Kasumi-1 (cell line): ENCODE data around the gene TMSB4X.
"Not testable (repeated sequence)": the region's sequence is repeated elsewhere in the genome, so short reads cannot be mapped to it uniquely, and the experiment has no call there.

Source experiments
- DNase-seq, 2 experiments: peaks; one replicate each; lab custom pipeline; 2025; lab: John Stamatoyannopoulos, UW

TMSB4X gene

GRCh38 chrX:12974796-12975669 is at the start of gene TMSB4X:
Gene TMSB4X (plus strand): TSS chrX:12975110.
- DNase-seq = peak; percentile 62 to 77

GRCh38 chrX:12929701-12930100 is 45.2 kb upstream of the TMSB4X start:
- DNase-seq = no peak

GRCh38 chrX:12930150-12930549 is 44.8 kb upstream of the TMSB4X start:
- DNase-seq = no peak

DNA sequence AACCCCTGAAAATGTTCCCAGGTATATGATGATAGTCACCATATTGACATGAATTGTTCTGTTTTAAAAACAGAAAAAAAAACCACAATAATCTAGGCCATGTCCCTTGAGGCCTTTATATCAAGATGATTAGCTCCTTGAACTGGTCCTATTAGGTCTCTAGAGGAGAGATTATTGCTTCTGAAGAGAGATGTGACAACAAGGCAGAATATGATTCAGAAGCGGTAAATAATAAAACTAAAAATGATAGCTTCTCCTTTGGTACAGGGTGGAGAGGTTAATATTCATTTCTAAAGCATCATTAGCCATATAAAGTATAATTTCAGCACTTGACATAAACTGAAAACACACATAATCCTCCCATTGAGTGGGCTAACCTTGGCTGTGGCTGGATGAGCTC is 42.7 kb upstream of the TMSB4X start:
- DNase-seq = no peak

- DNase-seq = no peak
Observed at GRCh38 chrX:12934850-12935249, 40.1 kb upstream of the TMSB4X start.

DNA sequence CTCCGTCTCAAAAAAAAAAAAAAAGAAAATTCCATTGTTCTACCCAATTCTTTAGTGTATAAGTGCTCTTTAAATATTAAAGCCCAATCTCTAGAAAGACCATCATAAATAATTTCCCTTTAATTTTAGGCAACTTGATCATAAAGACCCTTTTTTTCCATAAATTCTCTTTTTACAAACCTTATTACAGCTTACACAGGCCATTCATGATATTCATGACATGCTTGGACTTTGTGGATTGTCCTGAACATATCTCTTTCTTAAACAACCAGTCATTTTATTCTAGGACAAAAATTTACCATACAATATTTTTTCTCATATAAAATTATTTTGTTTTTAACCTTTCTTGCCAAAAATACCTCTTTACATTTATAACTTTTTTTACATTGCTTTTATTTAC is 38.0 kb upstream of the TMSB4X start:
- no peak for DNase-seq

DNA sequence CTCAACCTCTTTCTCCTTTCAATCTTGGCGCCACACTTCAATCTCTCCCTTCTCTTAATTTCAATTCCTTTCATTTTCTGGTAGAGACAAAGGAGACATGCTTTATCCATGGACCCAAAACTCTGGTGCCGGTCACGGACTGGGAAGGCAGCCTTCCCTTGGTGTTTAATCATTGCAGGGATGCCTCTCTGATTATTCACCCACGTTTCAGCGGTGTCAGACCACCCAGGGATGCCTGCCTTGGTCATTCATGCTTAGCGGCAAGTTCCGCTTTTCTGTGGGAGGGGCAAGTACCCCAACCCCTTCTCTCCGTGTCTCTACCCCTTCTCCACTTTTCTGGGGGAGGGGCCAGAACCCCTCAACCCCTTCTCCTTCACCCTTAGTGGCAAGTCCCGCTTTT is 34.4 kb upstream of the TMSB4X start:
- DNase-seq = not testable (repeated sequence)

GRCh38 chrX:12943592-12943991 is 31.3 kb upstream of the TMSB4X start:
- not testable (repeated sequence) for DNase-seq

DNA sequence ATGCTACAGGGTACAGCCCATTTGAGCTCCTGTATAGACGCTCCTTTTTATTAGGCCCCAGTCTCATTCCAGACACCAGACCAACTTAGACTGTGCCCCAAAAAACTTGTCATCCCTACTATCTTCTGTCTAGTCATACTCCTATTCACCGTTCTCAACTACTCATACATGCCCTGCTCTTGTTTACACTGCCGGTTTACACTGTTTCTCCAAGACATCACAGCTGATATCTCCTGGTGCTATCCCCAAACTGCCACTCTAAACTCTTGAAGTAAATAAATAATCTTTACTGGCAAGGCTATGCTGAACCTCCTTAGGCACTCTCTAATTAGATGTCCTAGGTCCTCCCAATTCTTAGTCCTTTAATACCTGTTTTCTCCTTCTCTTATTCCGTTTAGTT is 30.5 kb upstream of the TMSB4X start:
- not testable (repeated sequence) for DNase-seq

GRCh38 chrX:12945494-12945893 is 29.4 kb upstream of the TMSB4X start:
- DNase-seq = no peak

GRCh38 chrX:12946406-12946805 is 28.5 kb upstream of the TMSB4X start:
- DNase-seq = no peak

- peak; percentile 63 to 74 for DNase-seq
Observed at GRCh38 chrX:12946838-12947544, 27.9 kb upstream of the TMSB4X start.

- DNase-seq = no peak
Observed at GRCh38 chrX:12947545-12948235, 27.2 kb upstream of the TMSB4X start.

- DNase-seq = no peak
Observed at GRCh38 chrX:12948495-12948894, 26.4 kb upstream of the TMSB4X start.

DNA sequence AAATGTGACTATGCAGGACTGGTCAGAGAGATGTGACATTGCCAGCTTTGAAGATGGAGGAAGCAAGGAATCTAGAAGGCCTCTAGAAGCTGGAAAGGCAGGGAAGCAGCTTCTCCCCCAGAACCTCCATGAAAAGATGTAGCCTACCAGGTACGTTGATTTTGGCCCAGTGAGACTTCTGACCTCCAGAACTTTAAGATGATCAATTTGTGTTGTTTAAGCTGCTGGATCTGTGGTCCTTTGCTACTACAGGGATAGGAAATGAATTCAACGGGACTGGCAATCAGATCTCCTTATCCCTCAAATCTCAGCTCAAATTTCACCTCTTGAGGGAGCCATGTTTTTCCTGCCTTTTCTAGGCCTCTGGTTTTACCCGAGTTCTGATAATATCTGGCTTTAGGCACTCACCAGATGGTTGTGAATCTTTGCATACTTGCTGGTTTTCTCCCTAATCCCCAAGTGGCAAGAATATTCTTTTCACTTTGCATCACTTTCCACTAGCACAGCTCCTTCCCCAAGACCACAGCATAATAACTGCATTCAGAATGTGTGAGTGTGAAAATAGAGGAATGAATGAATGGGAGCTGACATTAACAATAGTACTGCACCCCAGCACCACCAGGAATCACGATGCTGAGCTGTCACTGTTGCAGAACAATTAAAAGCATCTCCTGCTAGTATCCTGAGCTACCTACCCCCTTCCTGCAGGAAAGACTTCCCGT is 25.5 kb upstream of the TMSB4X start:
- DNase-seq = no peak

DNA sequence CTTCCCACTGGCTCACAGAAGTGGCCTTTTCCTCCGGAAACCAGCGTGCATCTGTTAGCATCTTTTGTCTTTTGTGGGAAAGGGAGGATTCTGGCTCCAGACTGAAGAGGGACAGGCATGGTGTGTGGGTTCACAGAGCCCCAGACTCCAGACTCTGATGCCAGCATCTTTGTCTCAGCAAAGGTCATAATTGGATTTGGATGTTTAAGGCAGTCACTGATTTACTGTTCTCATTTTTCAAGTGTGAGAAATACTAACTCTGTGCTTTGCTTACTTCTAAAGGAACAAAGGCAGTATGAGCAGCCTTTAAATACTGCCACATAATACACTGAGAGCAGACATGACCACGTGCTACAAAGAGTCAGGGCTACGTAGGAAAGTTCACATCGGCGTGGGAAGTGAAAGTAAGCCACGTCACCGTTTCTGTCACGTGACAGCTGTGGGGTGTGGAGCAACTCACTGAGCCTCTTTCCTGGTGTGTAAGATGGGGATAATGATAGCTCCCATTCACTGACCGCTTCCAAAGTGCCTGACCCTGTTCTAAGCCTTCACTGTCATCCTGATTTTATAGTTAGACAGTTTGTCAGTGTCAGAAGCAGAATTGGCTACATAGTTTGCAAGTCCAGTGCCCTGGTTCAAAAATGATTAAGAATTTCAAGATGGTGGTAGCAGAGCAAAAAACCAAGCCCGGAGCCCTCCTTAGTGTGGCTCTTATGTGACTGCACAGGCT is 24.8 kb upstream of the TMSB4X start:
- no peak for DNase-seq

DNA sequence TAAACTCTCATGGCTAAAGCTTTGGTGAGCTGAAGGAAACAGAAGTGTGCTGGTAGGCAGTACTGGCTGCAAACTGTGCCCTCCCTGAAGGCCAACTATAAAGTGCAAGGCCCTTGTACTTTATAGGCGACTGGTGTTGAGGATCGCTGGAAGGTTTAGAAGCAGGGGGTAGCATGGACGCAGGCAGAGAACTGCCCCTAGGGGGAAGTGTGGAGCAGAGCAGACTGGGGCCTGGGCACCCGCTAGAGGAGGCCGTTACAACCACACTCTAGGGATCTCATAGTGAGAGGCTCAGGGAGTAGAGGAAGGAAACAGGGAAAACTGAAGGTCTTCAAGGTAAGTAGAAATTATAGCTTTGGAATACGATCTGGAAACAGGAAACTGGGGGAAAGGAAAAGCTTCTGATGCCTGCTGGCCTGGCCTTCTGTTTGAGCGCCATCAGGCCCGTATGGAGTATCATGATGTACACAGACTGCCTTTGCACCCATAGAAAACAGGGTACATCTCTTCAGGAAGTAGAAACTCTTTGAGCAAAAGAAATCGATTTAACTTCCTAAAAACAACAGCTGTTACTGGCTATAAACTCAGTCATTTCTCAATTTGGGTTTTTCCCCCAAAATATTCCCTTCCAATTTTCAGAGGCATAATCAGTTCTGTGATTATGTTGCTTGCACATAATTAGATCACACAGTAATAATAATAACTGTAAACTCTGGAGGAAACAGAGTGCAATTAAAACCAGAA is 23.9 kb upstream of the TMSB4X start:
- peak; percentile 69 to 73 for DNase-seq

- DNase-seq = no peak
Observed at GRCh38 chrX:12951595-12951975, 23.3 kb upstream of the TMSB4X start.

GRCh38 chrX:12953420-12953819 is 21.5 kb upstream of the TMSB4X start:
- DNase-seq = no peak

GRCh38 chrX:12954376-12954775 is 20.5 kb upstream of the TMSB4X start:
- DNase-seq = no peak

GRCh38 chrX:12954981-12955380 is 19.9 kb upstream of the TMSB4X start:
- peak; percentile 54 to 59 for DNase-seq
